HG02973 (cell line): ENCODE measurements around the gene PCDH9.
"Not testable (repeated sequence)": the region's sequence is repeated elsewhere in the genome, so short reads cannot be mapped to it uniquely, and the experiment has no call there.

ENCODE experiments used
- ATAC-seq: cut with Tn5 transposase; IDR thresholded peaks from one replicate; pipeline ENCODE4 v1.9.1; 2021; ENCODE audit warnings: moderate library complexity; ENCODE audit not compliant: unreplicated experiment

The PCDH9 gene

DNA sequence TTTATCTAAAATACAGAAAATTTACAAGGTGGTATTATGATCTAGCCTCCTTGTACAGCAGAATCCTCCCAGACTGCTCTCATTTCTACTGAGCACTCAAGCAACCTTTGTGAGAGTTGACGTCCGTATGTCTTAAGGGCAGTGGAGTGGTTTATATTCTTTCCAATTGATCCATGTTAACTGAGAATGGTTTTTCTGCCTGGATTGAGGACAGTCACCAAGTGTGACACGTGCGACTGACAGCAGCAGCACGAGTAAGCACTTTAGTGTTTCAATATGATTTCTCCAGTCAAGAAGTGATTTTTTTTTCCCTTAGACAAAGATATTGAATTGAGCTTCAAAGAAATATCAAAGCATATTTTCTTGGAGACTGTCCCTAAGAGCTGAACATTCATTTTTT, 901.7 kb downstream of the PCDH9 start:
- ATAC-seq, result no peak

DNA sequence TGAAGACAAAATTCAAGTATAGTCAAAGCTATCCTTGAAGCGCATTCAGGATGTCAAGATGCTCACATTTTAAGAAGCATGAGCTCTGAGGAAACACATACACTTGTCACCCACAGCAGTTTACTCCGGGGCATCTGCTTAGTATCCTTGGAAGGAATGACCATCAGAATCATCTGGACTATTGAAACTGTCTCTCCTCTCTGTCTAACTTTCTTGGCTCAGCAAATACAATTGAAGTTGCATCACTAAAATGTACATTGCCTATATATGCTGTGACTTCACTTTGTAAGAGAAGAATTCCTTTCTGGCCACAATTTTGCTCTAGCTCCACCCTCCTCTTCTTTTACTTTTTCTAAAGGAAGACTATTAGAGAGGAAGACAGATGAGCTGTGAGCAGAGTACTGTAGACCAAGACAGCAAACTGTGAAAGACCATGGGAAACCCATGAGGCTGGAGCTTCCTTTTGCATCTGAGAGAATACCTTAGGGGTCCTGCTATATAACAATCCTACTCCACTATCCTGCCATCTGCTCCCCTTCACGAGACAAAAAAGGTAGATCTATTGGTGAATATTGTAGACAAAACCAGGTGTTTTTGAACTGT, 906.3 kb downstream of the PCDH9 start:
- no peak for ATAC-seq

DNA sequence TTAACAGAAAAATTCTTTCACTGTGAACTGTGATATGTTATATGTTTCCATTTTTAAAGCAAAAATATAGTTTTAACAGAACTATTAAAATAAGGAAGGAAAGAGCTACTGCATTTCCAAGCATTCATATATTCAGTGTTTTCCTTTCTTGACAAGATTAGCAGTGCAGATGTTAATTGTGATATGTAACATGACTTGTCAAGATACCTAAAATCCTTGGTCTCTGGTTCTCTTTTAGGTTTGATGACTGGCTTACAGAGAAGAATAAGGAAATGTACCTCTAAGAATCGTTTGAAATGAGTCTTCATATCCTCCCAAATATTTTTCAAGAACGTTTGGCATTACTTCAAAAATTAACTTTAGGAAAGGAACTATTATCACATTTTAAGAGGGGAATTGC, 907.2 kb downstream of the PCDH9 start:
- no peak for ATAC-seq

DNA sequence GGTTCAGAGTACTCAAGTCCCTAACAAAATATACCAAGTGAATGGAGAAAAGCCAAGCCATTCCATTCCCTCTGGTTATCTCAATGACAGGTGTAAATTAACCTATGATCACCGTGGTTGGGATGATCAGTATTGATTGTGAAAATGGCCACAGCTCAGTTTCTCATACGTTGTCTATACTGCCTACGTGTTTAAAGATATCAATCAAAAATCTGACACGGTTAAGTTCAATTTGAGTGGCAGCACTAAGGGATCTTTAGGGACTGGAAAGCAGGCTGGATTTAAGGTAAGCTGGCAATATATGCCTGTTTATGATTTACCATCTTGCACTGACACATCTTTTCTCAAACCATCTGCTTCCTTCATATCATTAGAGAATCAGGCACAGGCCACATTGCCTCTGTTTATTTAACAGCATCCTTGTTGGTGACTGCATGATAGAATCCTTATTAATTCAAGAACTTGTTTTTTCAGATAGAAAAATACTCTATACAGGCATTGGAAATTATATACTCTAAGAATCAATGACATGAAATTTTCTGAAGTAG, 907.9 kb downstream of the PCDH9 start:
- no peak for ATAC-seq

DNA sequence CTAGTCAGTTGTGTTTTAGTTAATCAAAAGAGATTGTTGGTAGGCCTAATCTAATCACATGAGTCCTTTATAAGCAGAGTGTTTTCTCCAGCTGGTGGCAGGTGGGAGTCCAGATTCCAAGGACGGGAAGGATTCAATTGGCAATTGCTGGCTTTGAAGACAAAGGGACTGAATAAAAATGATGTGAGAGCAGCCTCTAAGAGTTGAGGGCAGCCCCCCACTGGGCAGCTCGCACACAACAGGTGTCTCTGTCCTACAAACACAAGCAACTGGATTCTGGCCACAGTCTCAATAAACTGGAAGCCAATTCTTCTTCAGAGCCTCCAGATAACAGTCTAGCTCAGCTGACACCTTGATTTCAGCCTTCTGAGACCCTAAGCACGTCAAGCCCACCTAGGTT, 915.2 kb downstream of the PCDH9 start:
- ATAC-seq, result no peak

DNA sequence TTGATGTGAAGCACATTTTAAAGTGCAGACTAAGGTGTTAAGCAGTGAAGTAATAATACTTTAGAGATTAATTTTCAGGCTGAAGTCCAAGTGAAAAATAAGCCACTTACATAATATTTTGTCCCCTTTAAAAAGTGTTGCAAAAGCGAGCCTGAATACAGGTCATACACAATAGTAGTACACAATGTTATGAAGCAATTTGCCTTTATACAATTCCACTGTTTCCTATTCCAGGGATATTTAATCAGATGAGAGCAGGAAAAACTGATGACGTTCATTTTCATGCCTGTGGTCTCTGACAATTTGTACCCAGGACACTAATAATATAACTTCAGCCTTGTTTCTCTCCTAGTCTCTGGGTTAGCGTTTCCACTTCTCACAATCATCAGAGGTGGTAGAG, 916.7 kb downstream of the PCDH9 start:
- no peak for ATAC-seq

DNA sequence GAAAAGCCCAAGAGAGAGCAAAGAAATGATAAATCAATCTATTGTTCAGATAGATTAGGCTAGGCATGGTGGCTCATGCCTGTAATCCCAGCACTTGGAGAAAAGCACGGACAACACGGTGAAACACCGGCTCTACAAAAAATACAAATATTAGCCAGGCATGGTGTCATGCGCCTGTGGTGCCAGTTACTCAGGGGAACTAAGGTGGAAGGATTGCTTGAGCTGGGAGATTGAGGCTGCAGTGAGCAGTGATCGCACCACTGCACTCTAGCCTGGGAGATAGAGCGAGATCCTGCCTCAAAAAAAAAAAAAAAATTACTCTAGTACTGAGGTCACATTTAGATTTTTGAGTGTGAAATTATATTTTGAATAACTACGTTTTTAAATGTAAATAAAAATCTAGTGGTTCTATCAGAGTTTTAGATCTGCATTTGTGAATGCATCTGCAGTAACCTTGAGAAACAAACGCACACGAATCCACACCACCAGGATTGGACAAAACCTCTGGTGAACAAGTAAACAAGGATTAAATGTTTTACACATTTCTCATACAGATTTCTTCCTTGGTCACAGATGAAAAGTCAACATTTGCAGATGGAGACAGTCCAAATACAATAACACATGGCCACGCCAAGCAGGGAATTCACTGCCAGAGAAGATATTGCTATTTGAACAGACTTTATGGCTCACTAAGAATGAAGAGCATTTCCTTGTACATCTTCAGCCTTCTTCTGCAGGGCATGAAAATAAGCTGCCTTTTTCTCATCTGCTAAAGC, 917.6 kb downstream of the PCDH9 start:
- no peak for ATAC-seq

DNA sequence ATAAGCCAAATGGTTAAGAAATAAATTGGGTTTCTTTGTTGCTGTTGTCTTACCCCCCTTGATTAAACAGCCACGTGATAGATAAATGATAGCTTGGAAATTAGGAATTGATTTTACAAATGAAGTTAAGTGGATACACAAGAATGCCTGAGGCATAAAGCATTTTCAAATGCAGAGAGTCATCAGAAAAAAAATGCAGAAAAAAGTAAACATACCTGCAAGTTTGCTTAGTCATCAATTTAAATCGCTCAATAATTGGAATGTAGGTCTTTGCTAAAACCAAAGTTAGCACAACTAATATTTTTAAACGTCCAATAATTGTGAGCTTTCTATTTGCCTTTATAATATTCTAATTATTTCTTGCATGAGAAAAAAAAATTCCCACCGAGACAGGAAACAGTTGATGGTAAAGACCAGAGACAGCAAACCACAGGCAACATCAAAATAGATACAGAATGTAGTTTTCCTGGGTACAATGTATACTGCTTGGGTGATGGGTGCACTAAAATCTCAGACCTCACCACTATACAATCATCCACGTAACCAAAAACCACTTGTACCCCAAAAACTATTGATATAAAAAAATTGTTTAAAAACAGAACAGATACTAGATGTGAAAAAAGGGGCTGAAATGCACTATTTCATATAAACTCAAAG, 924.0 kb downstream of the PCDH9 start:
- ATAC-seq, result no peak

DNA sequence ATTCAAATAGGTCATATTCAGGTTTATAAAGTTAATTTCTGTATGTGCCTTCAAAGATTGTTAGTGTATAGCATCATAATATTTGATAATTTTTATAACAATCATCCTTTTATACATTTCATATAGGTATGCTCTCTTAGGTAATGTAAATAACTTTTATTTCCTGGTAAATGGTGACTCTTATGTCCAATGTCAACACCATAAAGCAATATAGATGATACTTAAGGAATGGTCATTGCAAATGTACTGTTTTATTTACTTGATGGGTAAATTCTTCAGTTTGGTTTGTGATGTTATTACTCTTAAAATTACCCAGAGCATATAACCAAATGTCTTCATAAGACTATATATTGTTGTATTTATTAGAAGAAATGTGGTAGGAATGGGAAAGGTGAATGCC, 928.7 kb downstream of the PCDH9 start:
- no peak for ATAC-seq

DNA sequence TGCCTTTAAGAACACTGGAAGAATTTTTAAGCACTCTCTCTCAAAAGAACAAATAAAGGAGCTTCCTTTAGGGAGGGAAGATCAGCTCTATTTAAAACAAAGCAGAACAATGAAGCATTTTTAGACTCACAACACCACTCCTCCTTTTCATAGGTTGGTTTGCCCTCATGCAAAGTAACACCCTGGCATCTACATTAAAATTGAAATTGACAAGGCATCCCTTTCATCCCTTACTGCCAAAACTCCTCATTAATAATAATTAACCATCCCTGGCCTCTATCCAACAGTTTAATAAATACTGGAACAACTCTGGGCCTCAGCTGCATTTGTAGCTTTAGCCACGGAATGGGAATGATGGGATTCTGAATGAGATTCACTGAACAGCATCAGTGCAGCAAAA, 929.1 kb downstream of the PCDH9 start:
- ATAC-seq, result no peak

DNA sequence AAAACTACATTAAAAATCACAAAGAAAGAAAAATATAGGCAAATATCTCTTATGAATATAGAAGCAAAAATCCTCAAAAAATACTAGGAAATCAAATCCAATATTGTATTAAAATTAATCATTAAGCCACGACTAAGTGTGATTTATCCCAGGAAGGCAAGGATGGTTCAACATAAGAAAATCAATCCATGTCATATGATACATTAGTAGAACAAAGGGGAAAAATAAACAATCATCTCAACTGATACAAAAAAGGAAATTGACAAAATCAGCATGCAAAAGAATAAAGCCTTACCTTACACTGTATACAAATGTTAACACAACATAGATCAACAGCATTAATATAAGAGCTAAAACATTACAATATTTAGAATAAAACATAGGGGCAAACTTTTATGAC, 933.3 kb downstream of the PCDH9 start:
- ATAC-seq, result no peak

DNA sequence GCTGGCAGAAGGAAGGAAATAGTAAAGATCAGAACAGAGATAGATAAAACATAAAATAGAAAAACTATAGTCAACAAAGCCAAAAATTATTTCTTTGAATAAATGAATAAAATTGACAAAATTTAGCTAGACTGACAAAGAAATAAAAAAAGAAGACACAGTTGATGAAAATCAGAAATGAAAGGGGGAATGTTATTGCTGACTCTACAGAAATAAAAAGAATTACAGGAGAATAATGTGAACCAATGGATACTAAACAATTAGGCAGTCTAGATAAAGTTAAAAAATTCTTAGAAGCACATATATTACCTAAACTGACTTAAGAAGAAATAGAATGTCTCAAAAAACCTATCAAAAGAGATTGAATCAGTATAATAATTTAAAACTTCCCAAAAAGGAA, 933.8 kb downstream of the PCDH9 start:
- ATAC-seq, result no peak

DNA sequence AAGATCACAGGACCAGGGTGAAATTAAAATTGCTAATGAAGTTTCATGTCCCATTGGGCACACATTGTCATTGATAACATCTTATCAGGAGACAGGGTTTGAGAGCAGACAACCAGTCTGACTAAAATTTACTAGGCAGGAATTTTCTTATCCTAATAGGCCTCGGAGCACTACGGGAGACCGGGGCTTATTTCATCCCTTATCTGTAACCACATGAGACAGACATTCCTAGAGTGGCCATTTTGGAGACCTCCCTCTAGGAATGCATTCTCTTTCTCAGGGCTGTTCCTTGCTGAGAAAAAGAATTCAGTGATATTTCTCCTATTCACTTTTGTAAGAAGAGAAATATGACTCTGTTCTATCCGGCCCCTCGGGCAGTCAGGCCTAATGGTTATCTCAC, 943.3 kb downstream of the PCDH9 start:
- not testable (repeated sequence) for ATAC-seq

DNA sequence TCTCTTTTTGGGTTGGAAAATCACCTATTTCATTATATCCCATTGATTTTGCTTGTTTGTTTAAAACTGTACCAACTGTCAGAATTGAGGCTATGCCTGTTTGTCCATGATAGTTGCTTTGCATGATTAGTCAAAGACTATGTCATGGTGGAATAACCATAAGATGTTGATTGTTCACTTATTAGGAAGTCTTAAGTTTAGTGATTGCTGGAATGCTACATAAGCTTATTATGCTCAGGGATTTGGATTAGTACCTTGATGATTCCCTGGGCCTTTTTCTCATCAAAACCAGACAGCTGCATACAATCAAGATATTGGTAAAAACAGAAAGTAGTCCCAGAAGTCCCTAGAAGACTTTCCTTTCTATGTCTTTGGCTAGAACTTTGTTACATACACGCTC, 954.7 kb downstream of the PCDH9 start:
- no peak for ATAC-seq

DNA sequence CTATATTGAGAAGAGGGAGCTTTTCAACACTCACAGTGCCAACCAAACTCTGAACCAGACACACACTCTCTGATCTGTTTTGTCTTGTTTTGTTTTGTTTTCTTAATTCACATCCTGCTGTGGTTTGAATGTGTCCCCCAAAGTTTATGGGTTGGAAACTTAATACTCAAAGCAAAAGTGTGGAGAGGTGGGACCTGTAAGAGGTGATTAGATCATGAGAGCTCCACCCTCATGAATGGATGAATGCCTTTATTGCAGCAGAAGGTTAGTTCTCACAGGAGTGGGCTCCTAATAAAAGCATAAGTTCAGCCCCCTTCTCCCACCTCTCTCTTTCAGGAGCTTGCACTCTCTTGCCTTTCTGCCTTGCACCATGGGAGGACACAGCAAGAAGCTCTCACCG, 957.1 kb downstream of the PCDH9 start:
- no peak for ATAC-seq

DNA sequence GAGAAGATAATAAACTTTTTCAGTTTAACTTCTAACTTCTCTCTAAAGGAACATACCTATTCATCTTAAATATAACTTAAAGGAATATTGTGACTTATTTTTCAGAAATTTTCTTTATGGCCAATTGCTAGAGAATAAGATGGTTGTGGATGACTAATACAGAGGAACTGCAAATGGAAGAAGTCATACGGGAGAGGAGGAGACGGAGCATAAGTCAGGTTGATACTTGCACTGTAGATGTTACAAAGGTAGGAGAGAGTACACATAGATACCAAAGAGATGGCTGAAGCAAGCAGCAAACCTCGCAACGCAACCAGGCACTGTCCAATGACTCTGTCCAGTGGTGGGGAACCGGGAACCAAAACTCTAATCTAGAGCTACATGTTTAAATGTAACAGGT, 963.4 kb downstream of the PCDH9 start:
- no peak for ATAC-seq

DNA sequence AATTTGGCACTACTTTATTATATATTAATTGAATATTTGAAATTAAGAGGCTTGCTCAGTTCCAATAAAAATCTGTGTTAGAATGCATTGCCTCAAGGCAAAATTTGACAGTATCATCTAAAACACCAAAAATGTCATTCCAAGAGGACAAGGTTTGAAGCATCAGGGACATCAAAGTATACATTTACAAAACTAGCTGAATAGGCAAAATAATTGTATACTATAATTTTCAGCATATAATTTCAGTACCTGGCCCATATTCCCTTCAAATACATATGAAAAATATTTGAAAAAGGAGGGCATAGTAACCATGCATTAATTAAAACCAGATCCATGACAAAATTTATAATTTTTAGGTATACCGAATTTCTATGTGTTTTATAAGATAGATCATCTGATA, 963.8 kb downstream of the PCDH9 start:
- no peak for ATAC-seq

DNA sequence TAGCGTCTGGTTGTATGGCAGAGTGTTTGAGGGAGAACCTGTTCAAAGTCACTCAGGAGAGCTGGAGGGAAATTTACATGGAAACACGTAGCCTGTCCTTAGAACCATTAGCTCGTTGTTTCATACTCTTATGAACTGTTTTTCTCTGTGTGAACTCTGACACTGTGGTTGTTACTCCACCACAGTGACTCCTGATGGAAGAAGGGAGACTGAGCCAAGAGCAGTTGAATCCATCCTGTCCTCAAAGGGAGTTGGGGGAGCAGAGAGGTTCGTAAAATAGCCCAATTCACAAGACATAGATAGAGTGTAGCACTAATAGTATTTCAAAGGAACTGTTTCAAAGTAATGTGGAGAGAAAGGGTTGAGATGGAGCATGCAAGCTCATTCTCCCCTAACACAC, 964.8 kb downstream of the PCDH9 start:
- ATAC-seq, result no peak

DNA sequence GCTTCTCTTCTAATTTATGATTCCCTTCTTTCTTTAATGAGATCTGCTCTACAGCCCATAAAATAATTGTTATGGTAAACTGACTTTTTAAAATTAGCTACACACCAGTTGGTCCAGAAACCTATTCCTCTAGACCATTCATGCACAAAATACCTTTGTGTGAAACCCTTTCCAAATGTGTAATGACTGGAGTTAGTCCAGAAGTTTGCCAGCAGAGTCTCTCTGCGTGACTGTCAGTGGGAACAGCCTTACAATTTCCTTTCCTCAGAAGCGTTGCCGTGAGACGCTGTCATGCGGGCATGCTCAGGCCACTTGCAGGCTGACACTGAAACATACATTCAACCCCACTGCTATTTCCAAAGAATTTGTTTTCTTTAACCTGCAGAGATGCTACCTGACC, 965.2 kb downstream of the PCDH9 start:
- no peak for ATAC-seq

DNA sequence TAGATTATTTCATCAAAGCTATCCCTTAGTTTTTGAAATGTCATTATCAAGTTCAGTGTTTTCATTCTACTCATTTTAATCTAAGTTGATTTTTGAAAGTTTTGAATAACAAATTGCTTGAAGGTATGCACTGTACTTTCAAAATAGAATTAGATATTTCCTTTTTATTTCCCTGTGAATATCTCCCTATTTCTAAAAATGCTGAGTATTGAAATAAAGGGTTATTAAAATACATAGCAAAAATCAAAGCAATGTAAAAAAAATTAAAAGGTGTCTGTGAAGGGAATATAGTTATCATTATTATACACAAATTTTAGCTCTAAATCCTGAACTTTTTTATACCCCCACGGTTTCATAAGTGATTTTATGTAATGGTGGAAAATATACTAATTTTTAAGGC, 967.8 kb downstream of the PCDH9 start:
- no peak for ATAC-seq

DNA sequence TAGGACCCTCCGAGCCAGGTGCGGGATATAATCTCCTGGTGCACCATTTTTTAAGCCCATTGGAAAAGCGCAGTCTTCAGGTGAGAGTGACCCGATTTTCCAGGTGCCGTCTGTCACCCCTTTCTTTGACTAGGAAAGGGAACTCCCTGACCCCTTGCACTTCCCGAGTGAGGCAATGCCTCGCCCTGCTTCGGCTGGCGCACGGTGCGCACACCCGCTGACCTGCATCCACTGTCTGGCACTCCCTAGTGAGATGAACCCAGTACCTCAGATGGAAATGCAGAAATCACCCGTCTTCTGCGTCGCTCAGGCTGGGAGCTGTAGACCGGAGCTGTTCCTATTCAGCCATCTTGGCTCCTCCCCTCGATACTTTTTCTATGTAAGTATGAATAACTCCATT, 970.7 kb downstream of the PCDH9 start:
- not testable (repeated sequence) for ATAC-seq
